T1000 (cell line): ENCODE data around the gene TMEM41A.
"Not testable (repeated sequence)": the region's sequence is repeated elsewhere in the genome, so short reads cannot be mapped to it uniquely, and the experiment has no call there.

ENCODE experiments used
- DNase-seq: peaks from one replicate; lab custom pipeline; 2025; ENCODE audit warnings: mixed read lengths; lab: John Stamatoyannopoulos, UW

The TMEM41A gene

DNA sequence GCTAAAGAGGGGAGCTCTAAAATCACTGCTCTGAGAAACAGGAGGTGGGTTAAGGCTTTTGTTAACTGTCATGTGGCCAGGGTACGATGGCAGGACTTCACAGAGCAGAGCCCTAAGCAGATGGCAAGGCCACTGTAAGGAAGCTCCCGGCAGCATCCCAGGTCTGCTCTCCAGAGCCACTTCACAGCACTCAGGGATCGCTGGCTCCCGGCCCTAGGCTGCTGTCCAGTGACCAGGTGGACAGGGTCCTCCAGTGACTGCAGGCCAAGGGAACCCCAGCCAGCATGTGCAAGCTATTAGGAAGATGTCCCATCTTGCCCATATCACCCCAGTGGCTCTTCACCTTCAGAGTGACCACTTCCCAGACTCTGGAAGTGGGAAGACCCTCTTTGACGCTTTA, 10.4 kb downstream of the TMEM41A start:
- no peak for DNase-seq

DNA sequence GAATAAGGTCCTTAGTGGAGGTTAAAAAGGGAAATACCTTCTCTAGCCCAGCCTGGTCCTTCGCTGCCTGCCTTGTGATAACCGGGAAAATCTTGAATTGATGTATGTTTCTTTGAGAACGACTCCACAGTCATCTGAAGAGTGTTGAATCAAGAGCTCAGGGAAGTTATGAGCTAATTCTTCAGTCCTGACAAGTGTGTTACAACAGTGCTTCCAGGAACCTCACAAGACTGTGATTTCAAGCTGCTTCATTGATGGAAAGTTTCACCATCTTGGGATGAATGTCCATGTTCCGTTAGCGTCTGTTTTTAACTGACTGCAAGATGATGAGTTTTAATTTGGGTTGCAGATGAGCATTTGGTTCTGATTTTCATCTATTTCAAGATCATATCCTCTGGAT, 12.4 kb downstream of the TMEM41A start:
- DNase-seq = no peak

DNA sequence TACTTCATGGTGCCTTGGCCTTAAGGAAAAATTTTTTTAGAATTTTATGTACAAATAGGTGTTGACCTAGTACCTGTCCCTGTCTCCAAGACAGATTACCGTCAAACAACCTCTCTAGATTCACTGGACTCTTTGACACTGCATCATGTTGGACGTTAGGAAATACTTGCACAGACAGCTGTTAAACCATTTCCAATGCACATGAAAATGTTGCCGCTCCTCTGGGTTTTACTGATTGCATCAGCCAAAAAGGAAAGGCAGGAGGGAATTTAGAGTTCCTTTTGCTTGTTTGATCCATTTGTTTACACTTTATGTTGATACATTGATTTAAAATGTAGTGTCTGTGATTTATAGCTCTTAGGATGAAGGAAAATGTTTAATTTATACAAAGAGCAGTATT, 14.5 kb downstream of the TMEM41A start:
- DNase-seq = no peak

DNA sequence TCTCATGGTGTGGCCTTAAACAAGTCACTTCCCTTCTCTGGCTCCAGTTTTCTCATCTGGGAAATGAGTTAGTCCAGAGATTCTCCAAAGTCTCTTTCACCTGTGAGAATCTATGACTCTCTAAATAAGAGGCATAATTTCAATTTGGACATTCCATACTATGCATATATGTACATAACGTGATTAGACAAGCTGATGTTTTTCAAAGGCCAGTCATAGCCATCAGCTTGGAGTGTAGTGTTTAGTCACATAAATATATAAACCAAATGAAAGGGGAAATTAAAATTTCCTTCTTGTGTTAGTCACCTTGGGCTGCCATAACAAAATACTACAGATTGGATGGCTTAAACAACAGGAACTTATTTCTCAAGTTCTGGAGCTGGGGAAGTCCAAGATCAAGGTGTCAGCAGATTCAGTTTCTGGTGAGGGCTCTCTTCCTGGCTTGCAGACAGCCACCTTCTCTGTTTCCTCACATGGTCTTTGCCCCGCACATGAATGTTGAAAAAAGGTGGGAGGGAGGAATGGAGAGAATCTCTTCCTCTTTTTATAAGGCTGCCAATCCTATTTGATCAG, 19.4 kb downstream of the TMEM41A start:
- no peak for DNase-seq

DNA sequence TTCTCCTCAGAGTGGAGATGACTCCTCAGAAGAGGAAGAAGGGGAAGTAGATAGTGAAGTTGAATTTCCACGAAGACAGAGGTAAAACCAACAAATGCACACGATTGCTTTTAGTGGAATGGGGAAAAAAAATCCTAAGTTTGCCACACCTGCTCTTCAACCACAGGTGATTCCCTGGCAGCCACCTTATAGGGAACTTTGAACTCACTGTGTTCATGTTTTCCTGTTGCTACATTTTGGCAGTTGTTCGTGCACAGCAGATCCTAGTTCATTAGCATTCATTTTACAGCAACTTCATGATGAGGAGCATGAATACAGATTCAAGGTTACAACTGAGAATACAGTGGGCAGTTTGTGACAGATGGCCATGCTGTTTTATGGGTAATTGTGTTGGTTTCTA, 21.5 kb downstream of the TMEM41A start:
- DNase-seq = no peak

DNA sequence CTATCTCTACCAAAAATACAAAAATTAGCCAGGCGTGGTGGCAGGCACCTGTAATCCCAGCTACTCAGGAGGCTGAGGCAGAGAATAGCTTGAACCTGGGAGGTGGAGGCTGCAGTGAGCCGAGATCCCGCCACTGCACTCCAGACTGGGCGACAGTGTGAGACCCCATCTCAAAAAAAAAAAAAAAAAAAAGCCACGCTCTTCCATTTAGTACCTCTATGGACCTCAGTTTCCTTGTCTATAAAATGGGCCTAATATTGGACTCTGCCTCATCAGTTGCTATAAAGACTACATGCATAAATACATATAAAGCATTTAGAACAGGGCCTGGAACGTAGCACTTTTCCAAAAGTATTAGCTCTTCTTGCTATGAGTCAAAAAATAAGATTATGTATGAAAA, 23.9 kb downstream of the TMEM41A start:
- not testable (repeated sequence) for DNase-seq

DNA sequence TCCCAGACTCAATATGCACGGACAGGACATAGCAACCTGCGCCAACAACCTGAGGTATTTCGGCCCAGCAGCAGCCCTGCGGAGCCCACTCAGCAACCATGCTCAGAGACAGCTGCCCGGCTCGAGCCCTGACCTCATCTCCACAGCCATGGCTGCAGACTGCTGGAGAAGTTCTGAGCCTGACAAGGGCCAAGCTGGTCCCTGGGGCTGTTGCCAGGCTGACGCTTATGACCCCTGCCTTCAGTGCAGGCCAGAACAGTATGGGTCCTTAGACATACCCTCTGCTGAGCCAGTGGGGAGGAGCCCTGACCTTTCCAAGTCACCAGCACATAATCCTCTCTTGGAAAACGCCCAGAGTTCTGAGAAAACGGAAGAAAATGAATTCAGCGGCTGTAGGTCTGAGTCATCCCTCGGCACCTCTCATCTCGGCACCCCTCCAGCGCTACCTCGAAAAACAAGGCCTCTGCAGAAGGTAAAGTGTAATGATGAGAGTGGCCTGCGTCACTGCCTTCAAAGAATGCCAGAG, 25.5 kb downstream of the TMEM41A start:
- DNase-seq = no peak

DNA sequence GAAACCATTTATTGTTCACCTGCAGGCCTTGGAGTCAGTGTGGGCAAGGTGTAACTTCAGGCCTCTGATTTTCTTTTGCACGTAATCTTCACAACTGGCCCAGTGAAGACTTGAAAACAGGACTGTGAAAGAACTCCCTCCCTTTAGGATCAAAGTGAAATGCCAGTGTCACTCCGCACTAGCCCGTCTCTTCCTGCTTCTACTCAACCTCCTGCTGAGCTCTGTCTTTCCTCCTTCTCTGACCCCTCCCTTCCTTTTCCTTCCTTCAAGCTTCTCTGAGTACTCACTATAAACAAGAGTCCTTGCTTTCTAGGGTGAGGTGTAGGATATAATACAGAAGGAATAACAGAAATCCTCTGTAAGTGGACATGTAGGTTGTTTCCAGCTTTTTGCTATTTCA, 28.5 kb downstream of the TMEM41A start:
- DNase-seq = no peak

DNA sequence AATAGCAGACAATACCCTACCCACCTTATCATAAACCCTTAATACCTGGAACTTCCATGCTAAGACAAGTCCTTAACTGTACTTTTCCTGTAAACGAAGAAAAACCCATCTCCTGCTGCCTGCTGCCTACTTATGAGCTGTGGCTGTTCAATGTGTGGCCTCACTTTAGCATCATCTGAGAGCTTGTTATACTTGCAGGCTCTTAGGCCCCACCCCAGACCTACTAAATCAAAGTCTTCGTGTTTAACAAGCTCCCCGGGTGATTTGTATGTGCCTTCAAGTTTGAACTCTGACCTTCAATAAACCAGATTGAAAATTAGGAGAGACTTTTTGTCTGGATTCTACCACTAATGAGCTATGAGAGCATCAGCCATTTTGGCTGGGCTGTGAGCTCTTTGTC, 29.3 kb downstream of the TMEM41A start:
- DNase-seq = no peak

DNA sequence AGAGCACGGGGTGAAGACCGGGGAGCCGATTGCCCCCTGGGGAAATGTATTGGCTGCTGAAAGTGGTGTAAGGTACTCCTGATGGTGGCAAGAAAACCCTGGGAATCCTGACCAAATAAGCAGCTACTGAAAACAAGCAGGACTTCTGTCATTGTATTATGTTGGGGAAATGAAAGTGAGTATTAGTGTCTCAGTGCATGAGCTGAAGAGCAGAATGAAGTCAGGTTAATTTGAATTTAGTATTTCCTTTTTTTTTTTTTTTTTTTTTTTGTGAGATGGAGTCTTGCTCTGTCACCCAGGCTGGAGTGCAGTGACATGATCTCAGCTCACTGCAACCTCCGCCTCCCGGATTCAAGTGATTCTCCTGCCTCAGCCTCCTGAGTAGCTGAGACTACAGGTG, 32.7 kb downstream of the TMEM41A start:
- DNase-seq = not testable (repeated sequence)

DNA sequence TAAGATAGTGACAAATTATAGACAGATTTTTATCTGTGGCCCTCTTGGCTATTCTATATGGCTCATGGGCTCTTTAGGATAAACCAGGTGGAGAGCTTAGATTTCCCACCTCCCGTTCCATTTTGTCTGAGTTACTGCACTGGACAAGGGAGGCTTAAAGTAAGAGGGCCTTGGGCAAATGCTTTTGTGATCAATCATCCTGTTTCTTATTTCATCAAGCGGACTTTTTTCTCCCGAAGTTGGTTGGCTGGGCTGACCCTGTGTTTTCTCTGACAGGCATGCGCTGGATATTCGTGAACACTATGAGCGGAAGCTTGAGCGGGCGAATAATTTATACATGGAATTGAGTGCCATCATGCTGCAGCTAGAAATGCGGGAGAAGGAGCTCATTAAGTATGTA, 33.4 kb downstream of the TMEM41A start:
- no peak for DNase-seq

DNA sequence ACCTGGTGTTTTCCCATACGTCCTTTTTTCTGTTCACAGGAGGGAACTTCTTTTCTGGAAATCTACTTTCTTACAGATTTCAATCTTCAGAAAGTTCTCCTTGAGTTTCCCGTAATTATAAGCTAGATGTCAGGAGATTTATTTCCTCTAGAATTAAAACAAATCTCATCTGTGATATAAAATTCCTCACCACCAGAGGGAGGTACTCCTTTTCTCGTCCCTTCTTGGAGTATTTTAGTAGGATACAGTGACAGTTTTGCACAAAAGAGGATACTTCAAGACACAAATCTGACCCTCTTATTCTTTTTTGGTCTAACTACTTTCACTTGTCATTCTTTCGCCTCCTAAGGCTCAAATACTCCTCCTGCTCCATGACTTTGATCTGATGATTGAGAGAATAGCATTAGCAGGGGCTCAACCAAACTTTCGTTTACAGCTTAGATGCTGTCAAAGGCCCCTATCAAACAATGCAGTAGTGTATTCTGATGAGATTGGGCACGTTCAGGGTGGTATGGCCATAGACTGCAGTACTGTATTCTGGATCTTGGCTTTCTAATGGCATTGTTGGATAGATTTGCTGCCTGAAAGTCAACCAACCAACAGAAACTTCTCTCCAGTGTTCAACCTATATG, 38.0 kb downstream of the TMEM41A start:
- no peak for DNase-seq

DNA sequence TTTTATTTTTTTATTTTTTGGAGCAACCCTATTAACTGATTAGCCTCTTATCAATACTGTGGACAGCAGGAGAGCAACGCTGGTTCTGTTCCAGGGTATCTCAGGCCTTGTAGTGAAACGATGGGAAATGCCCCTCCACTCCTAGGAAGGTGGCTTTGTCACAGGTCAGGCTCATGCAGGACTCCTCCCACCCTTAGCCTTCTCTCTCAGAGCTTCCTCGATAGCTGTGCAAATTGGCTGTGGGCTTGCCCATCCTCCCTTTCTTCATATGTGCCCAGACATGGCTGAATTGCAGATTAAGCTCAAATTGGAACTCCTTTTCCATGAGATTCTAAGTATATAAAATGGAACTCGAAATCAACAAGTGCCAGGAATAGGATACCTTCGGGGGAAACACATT, 38.5 kb downstream of the TMEM41A start:
- no peak for DNase-seq

DNA sequence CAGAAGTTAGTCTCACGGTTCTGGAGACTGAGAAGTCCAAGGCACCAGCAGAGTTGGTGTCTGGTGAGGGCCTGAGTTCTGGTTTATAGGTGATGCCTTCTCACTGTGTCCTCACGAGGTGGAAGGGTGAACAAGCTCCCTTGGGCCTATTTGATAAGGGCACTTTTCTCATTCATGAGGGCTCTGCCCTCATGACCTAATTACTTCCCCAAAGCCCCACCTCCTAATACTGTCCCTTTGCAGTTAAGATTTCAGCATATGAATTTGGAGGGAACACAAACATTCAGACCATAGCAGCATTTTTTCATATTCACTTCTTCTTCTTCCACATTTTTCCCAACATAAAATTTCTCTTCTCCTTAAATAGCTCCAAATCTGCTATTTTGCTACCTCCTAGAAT, 41.5 kb downstream of the TMEM41A start:
- DNase-seq = no peak

DNA sequence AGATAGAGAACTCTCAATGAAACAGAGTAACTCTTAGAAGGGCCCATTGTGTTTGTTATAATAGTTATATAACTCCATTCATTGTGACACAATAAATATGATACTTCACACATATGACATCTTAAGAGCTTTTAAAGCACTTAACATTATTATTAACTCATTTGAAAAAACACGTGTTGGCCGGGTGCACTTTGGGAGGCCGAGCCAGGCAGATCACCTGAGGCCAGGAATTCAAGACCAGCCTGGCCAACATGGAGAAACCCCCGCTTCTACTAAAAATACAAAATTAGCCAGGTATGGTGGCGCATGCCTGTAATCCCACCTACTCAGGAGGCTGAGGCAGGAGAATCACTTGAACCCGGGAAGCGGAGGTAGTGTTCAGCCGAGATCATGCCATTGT, 47.4 kb downstream of the TMEM41A start:
- DNase-seq = not testable (repeated sequence)

DNA sequence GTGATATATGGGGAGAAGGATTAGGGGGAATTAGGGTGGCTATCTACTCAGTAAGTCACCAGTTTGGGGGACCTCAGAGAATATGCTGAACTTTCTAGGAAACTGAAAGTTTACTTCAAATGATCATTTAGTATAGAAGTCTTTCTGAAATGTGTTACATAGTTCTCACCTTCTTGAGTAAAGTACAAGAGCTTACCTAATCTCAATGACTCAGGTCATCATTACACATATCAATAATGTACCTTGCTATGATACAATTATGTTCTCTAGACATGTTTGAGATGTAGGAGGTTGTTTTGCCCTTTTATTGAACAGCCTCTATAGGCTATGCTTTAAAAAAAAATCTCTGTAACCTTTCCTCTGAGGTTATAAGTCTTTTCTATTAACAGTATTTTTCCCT, 50.7 kb downstream of the TMEM41A start:
- DNase-seq = no peak

DNA sequence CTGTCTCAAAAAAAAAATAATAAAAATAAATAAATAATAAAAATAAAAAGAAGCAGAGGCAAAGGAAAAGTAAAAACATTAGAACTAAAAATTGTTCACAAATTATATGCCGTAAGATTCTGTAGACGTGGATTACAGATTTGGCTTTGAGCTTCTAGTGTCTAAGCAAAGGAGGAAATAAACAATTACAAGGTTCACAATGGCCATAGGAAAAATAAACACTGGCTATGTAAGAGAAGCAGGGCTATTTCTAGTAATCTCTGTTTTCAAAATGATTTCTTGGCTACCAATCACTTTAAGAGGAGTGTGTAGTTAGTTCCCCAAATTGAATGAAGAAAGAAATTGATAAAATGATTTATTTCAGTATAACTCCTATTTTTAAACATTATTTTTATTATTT, 54.5 kb downstream of the TMEM41A start:
- DNase-seq = no peak

DNA sequence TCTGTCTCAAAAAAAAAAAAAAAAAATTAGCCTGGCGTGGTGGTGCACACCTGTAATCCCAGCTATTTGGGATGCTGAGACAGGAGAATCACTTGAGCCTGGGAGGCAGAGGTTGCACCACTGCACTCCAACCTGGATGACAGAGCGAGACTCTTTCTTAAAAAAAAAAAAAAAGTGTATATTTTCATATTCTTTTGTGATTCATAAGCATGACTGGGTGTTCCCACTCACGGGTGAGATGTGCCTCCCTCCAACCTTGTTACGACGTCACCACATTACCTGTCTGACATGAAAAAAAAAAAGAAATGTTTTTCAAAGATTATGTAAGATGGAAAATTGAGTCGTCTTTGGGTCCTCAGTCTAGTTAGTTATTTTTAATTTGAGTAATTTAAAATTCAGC, 56.8 kb downstream of the TMEM41A start:
- DNase-seq = no peak

DNA sequence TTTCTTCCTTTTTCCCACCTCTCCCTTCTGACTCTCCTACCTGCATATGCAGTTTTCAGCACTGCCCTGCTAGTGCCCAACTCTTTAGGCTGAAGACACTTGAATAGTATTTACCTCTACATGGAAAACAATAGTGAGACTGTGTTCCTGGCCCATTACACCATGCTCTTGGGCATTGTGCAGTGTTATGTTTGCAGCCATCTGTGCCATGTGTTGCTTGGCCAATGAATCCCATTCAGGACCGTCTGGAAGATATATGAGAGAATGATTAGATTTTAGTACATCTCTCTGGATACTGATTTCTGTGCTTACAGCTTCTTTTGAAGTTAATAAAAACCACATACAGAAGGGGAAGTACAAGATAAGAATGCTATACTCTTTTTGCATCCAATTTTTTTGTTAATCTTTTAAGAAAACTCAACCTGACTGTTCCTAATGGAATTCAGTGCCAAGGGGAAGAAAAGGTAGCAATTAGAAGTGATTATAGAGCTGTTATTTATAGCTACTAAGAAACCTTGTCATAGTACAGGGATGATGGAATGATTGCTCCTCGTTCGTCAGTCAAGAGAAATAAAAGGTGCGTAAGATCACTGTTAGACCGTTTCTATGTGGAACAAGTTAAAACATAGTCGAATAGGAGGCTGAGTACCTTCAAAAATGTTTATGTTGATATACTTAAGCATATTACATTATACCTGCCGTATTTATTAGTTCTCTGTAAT, 58.9 kb downstream of the TMEM41A start:
- no peak for DNase-seq
